GM12864 (cell line): ENCODE results near the gene PABPC4L.

Experiments used
- DNase-seq: peaks from one replicate; pipeline ENCODE4 v3.0.0-alpha.2; 2011; ENCODE audit warnings: low read depth
- H3K4me3 ChIP-seq: 2 replicates; pipeline ENCODE4 v1.5.1; 2011; ENCODE audit warnings: mild to moderate bottlenecking, low read depth, low read length, control low read depth
- CTCF ChIP-seq: IDR thresholded peaks from 2 replicates; pipeline ENCODE4 v1.5.1; 2011; ENCODE audit warnings: low read depth, mild to moderate bottlenecking, moderate library complexity, low read length, control low read depth, inconsistent platforms; ENCODE audit errors: missing control alignments

PABPC4L gene

DNA sequence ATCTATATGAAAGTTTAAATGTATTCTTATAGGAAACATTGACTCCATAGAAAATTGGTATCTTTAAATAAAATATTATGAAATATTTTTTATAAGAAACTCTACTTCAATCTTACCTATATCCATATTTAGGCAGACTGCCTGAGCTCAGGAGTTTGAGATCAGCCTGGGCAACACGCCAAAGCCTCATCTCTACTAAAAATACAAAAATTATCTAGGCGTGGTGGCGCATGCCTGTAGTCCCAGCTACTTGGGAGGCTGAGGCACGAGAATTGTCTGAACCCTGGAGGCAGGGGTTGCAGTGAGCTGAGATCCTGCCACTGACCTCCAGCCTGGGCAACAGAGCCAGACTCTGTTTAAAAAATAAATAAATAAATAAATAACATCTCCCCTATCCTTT lies 47.5 kb downstream of the PABPC4L start:
- no peak for DNase-seq
- no peak overlapping the region for H3K4me3 ChIP-seq
- TF ChIP-seq CTCF: no peak

- TF ChIP-seq CTCF: no peak
- no peak overlapping the region for H3K4me3 ChIP-seq
- DNase-seq: no peak
Observed at GRCh38 chr4:134147941-134148340, 53.6 kb downstream of the PABPC4L start.
